ENCODE data around the gene MRPL33.
A peak's percentile ranks its signal among the peaks of the same experiment; 100 is the strongest.

MRPL33 gene

GRCh38 chr2:27779417-27780055 lies 8.0 kb downstream of the MRPL33 start:
- DNase-seq: no peak
- no peak for ATAC-seq

DNA sequence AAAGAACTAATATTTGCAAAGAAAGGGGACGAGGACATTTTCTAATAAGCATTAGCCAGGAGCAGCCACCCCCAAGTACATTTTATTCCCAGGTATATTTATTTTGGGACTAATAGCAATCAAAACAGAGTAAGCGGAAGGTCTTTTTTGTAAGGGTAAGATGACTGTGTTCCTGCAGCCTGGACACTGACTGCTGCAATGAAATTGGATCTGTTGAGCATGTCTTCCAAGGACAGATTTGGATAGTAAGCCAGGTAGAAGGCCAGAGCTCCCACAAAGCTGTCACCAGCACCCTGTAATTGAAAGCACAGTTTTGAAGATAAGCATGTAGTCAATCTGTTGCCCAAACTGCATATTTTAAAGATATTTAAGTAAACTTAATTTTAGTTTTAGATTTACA lies 10.0 kb downstream of the MRPL33 start:
- no peak for ATAC-seq

GRCh38 chr2:27782701-27783100 lies 11.2 kb downstream of the MRPL33 start:
- ATAC-seq (no peak), DNase-seq (no peak)

More for the DNA sequence above, 10.0 kb downstream of the MRPL33 start:
- DNase-seq: no peak

GRCh38 chr2:27790796-27791195 lies 19.3 kb downstream of the MRPL33 start:
- DNase-seq (no peak), ATAC-seq (no peak)

- DNase-seq: no peak
Measured at GRCh38 chr2:27792759-27793158, 21.2 kb downstream of the MRPL33 start.

GRCh38 chr2:27795093-27795834 lies 23.7 kb downstream of the MRPL33 start:
- ATAC-seq: no peak
- DNase-seq: no peak

More at GRCh38 chr2:27792759-27793158, 21.2 kb downstream of the MRPL33 start:
- no peak for ATAC-seq

DNA sequence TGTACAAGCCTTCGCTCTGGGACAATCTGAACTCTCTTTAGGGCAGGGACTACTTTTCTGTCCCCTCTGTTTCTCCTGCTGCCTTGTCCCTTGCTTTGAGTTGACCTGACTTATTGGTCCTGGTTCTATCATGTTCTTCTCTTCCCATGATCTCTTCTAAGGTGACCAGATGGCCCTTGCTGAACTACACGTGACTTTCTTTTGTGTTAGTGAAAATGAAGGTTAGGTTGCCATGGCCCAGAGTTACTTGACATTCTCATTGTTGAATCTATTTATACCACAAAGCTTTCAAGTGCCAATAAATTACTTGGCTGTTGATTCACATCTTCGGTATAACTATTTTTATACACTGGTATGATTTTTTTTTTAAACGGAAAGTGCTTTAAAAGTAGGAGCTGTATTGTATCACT lies 24.4 kb downstream of the MRPL33 start:
- no peak for DNase-seq
- no peak for ATAC-seq

DNA sequence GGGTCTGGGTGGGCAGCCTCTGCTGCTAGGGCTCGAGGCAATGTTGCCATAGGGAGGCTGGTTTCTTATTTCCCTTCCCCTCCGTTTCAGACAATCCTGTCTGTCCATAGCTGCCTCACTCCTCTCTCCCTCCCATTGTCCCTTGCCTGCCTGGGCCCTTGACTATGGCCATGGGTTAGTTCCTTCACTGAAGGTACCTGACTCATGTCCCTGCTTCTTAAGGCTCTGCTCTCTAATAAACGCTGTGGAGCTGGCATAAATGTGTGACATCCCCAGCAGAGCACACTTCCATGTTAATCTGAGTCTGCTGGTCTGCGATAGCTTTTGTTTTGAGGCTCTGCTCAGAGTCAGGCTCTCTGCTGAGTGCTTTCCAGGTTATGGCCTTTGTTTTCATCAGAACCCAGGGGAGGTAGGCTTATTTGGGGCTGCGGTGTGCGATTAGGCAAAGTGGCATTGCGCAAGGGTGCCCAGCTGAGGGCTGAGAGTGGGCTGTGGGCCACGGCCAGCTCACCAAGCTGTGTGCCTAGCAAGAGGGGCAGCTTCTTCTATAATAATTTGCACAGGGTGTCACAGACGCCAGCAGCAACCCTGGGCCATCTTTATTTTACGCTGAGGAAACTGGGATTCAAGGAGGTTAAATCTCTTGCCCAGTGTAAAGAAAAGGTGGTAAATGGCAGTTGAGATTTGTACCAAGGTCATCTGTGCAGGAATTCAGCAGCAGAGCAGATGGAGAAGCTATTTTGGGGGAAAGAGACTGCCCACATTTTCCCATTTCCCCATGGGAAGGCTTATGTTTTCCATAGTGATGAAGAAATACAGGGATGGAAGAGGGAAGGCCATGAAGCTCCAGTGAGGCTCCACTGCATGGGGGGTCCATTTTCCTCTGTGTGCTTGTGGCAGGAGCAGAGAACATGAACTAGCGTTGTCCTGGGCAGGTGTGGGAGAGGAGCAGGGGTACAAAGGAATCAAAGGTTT lies 25.6 kb downstream of the MRPL33 start:
- DNase-seq: no peak
- no peak for ATAC-seq

DNA sequence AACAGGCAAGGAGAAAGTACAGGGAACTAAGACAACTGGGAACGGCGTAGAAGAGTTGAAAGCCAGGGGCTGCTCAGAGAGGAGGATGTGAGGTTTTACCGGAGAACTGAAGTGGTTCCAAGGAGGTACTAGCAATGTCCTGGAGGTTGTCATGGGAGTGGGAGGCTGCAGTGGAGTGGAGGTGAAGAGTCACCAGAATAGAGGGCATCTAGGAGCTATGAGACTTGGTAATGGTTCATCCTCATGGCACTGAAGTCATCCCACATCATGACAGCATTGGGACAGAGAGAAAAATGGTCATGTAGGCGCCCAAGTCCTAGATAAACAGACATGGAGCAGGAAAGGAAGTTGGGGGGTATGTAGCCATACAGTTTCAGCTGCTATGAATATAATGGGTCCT lies 26.3 kb downstream of the MRPL33 start:
- ATAC-seq (no peak), DNase-seq (no peak)

GRCh38 chr2:27798486-27798885 lies 27.0 kb downstream of the MRPL33 start:
- DNase-seq (no peak), ATAC-seq (no peak)

DNA sequence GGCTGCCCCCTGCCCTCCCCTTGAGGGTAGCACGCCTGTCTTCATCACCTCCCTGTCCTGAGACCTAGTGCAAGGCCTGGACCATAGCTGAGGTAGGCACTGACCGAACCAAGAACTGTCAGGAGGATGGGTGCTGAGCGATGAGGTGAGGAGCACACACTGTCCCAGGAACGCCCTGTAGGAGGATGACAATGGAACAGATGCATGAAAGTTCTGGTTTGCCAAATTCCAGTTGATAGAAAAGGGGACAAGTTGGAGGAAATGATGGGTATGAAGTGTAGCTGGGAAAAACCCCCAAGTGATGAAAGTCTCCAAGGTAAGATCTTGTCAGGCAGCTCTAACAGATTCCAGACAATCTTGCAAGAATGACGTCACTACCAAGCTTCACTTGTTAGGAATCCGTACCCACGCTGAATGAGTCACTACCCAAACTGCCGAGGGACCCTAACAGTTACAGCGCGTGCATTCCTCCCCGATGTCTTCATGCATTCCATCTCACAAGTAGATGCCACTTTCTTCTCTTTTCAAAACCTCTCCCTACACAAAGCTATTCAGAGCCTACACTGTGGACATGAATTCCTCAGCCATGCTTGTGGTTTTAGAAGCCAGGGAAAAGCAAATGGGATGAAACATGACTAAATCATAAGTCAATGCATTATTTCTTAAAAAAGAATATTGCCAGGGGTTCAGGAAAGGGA lies 27.6 kb downstream of the MRPL33 start:
- no peak for ATAC-seq

GRCh38 chr2:27799646-27800010 lies 28.1 kb downstream of the MRPL33 start:
- ATAC-seq (no peak), DNase-seq (no peak)

More for the DNA sequence above, 27.6 kb downstream of the MRPL33 start:
- no peak for DNase-seq

DNA sequence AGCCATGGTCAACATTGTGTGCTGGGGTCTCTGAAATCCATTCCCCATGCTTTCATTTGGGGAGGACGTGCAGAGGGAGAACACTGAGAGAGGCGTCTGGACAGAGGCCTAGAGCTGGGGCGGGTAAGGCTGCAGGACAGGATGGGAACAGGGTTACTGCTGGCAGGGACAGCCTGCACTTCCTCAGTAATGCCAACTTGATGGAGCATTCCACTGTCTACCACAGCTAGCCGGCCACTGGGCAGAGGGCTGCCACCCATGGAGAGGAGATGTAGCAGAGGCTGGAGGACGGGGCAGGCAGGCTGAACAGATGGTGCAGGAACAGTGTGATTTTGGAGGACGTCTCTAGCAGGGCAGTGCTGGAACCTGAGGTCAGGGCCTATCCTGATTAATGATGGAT lies 29.3 kb downstream of the MRPL33 start:
- DNase-seq: no peak
- ATAC-seq: no peak

DNA sequence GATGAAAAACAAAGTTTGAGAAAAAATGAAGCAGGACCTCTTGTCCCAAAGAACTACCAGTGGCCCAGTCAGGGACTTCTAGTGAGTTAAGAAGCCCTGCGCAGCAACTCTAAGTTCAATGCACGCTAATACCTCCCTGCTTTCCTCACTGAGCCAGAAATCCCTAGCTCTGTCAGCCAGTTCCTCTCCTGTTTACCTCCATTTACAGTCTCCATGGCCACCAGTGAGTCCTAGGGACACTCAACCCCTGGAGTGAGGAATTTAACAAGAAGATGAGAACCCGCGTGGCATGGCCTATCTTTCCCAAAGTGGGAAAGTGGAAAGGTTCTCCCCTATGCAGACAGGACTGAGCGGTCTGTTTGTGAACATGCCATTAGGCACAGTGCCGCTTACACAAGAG lies 31.0 kb downstream of the MRPL33 start:
- DNase-seq (no peak), ATAC-seq (no peak)

DNA sequence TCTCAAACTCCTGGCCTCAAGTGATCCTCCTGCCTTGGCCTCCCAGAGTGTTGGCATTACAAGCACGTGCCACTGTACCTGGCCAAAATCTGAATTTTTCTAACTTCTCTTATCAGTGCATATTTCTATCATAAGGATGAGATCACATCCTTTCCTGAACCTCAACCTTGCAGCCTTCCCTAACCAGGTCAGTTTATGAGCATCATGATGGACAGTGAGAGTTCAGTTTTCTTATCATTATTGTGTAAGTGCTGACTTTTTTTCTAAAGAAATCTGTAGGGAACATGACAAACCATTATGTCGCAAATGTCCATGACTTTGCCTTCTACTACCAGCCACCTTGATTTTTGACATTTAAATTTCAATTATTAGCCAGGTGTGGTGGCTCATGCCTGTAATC lies 31.5 kb downstream of the MRPL33 start:
- DNase-seq: no peak
- no peak for ATAC-seq

DNA sequence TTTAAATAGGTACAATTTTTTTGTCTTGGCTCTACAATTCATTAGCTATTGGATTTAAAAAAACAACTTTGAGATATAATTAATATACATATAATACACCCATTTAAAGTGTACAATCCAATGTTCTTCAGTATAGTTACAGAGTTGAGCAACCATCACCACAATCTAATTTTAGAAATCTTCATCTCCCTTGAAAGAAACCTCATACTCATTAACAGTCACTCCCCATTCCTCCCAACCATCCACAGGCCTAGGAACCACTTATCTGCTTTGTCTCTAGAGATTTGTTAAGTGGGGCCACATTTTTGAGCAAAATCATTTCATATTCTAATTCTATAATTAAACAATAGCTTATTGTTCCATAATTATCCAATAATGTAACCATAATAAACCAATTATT lies 32.6 kb downstream of the MRPL33 start:
- DNase-seq (no peak), ATAC-seq (no peak)

- DNase-seq (no peak), ATAC-seq (no peak)
Measured at GRCh38 chr2:27805180-27805579, 33.7 kb downstream of the MRPL33 start.

DNA sequence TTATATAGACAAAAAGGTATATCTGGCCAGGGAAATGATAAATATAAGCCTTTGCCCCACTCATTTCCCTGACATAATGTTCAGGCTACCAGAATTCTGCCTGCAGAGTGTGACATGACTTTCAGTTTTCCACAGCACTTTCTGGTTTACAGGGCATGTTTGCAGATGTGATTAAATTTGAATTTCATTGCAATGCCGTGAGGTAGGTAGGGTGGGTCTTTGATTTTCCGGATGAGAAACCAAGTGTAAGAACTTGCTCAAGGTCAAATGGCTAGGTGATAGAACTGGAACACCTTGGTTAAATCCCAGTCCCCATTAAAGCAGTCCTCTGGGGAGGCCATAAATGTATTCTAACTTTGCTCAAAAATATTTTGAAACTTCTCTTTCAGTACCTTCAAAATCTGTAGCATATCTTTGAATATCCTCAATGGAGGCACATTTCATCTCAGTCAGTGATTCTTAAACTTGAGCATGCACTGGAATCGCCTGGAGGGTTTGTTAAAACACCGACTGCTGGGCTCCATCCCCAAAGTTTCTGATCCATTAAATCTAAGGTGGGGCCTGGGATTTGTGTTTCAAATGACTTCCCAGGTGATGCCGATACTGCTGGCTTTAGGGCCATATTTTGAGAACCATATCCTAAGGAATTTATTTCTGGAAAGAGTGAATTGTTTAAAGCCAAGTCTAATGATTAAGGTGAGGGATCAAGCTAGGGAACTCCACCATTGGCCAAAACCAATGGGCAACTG lies 35.0 kb downstream of the MRPL33 start:
- DNase-seq (no peak), ATAC-seq (no peak)

DNA sequence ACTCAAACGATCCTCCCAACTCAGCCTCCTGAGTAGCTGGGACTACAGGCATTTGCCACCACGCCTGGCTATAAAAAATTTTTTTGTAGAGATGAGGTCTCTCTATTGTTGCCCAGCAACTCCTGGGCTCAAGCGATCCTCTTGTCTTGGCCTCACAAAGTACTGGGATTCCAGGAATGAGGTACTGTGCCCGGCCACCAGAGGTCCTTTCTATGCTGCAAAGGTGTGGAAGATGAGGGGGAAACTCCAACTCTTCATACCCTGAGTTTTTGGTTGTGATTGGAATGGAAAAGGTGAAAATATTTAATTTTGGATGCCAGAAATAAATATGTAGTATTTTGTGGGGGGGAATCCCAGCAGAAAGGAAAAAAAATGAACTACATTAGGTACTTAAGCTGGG lies 36.0 kb downstream of the MRPL33 start:
- ATAC-seq: no peak
- peak; percentile 19 for DNase-seq

GRCh38 chr2:27808418-27808817 lies 36.9 kb downstream of the MRPL33 start:
- ATAC-seq (no peak), DNase-seq (no peak)

DNA sequence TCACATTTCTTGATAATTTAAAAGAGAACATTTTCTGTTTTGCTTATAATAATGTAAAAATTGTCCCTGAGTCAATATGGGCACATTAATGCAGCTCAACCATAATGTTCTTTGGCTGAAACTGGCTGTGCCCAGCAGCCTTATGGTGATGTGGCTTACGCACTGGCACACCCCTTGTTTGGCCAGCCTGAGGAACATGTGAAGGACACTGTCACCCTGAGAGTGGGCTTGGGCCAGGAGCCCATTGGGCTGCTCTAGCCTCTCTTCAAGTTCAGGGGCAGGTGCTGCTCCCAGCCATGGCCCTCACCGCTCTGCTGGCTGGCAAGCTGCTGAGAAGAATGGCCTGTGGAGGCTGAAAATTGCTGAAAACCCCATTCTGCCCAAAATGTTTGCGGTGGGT lies 37.5 kb downstream of the MRPL33 start:
- ATAC-seq: no peak
- no peak for DNase-seq

All from stimulated activated naive CD8-positive, alpha-beta T cell treated with anti-CD3 and anti-CD28 coated beads, Interleukin-15, Interleukin-2, amounts not matched to agents 100 U/mL and 50 U/mL, for 24 hours (primary cell).